A204.1 (cell line): ENCODE data around the gene GGTLC1.
A peak's percentile ranks its signal among the peaks of the same experiment; 100 is the strongest.
"Not testable (repeated sequence)": the region's sequence is repeated elsewhere in the genome, so short reads cannot be mapped to it uniquely, and the experiment has no call there.

Experiments
- FAIRE-seq: peaks from 2 replicates; lab custom pipeline; 2012; peaks lifted over from hg19 to GRCh38; lab: Jason Lieb, UNC

Gene GGTLC1

GRCh38 chr20:23988561-23988960 is at the start of gene GGTLC1:
TSS of gene GGTLC1 (minus strand) at chr20:23988779. CDS start at chr20:23986611, 2,168 bp downstream.
- FAIRE-seq, result no peak

- no peak for FAIRE-seq
These were observed 46.2 kb upstream of the GGTLC1 start for GRCh38 chr20:24034820-24035219.

- no peak for FAIRE-seq
These were observed 45.0 kb upstream of the GGTLC1 start for GRCh38 chr20:24033565-24033964.

- FAIRE-seq, result no peak
These were observed 44.6 kb upstream of the GGTLC1 start for GRCh38 chr20:24033151-24033550.

- no peak for FAIRE-seq
These were observed 43.9 kb upstream of the GGTLC1 start for GRCh38 chr20:24032400-24032898.

- FAIRE-seq, result no peak
These were observed 38.6 kb upstream of the GGTLC1 start for GRCh38 chr20:24027229-24027628.

GRCh38 chr20:24022621-24023180 is 34.1 kb upstream of the GGTLC1 start:
- FAIRE-seq, result no peak

GRCh38 chr20:24018796-24019195 is 30.2 kb upstream of the GGTLC1 start:
- FAIRE-seq, result no peak

GRCh38 chr20:24017458-24017755 is 28.8 kb upstream of the GGTLC1 start:
- FAIRE-seq, result no peak

- FAIRE-seq, result no peak
These were observed 28.3 kb upstream of the GGTLC1 start for GRCh38 chr20:24016607-24017457.

GRCh38 chr20:24013953-24014352 is 25.4 kb upstream of the GGTLC1 start:
- no peak for FAIRE-seq

GRCh38 chr20:24011282-24011681 is 22.7 kb upstream of the GGTLC1 start:
- no peak for FAIRE-seq

- no peak for FAIRE-seq
These were observed 19.2 kb upstream of the GGTLC1 start for GRCh38 chr20:24007758-24008157.

GRCh38 chr20:24007073-24007595 is 18.6 kb upstream of the GGTLC1 start:
- FAIRE-seq, result no peak

GRCh38 chr20:24006626-24007025 is 18.0 kb upstream of the GGTLC1 start:
- FAIRE-seq, result no peak

GRCh38 chr20:24004471-24004870 is 15.9 kb upstream of the GGTLC1 start:
- no peak for FAIRE-seq

GRCh38 chr20:24002896-24003295 is 14.3 kb upstream of the GGTLC1 start:
- FAIRE-seq, result no peak

- FAIRE-seq, result no peak
These were observed 13.3 kb upstream of the GGTLC1 start for GRCh38 chr20:24001712-24002405.

GRCh38 chr20:23998844-23999243 is 10.3 kb upstream of the GGTLC1 start:
- FAIRE-seq, result no peak

- FAIRE-seq, result no peak
These were observed 9.8 kb upstream of the GGTLC1 start for GRCh38 chr20:23998392-23998791.

- FAIRE-seq, result peak; percentile 100
These were observed 7.5 kb upstream of the GGTLC1 start for GRCh38 chr20:23995905-23996666.

GRCh38 chr20:23995291-23995690 is 6.7 kb upstream of the GGTLC1 start:
- FAIRE-seq, result not testable (repeated sequence)
